Dedifferentiated amniotic fluid mesenchymal stem cell (primary cell): ENCODE measurements around the gene EID2.
A peak's percentile ranks its signal among the peaks of the same experiment; 100 is the strongest.

Experiments used
- DNase-seq: peaks from one replicate; pipeline ENCODE4 v3.0.0-alpha.2; 2016; ENCODE audit errors: extremely low spot score

EID2 gene

DNA sequence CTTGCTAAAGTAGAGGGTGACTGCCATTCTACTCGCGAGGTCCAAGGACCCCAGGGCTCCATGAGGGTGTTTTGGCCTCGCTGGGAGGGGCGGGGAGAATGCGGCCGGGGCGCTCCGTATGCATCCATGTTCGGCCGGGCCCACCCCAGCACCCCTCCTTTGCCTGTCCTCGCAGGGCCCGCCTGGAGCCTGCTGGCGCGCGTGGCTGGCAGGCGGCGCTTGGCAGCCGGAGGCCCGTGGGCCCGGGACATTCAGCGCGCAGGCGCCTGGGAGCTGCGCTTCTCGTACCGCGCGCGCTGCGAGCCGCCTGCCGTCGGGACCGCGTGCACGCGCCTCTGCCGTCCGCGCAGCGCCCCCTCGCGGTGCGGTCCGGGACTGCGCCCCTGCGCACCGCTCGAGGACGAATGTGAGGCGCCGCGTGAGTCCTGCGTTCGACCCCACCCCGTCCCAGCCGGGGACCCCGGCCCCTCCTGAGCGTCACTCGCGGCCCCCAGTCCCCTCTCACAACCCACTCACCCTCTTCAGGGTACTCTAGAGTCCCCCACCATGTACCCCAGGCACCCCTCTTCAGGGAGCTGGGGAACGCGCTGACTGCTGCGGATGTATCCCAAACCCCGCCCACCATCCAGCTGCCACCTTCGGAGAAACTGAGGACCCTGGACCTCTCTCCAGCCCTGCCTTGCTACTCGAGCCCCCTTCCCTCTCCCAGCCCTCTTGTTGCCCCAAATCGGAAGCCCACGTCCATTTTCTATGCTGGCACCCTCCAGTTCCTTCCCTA is 37.1 kb downstream of the EID2 start:
- DNase-seq, result peak; percentile 24

GRCh38 chr19:39501340-39501739 is 38.6 kb downstream of the EID2 start:
- DNase-seq, result no peak

GRCh38 chr19:39500543-39500942 is 39.4 kb downstream of the EID2 start:
- DNase-seq, result no peak

DNA sequence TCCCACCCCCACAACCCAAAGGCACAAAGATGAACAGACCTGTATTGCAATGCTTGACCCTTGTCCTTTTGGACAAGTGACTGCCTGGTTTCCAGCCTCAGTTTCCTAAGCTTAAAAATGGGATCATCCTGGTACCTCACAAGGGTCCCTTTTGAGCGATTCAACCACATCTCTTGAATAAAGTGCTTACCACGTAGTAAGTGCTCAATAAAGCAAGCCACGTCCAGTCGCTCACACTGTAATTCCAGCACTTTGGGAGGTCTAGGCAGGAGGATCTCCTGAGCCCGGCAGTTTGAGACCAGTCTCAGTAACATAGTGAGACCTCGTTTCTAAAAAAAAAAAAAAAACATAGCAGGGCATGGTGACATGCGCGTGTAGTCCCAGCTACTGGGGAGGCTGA is 40.0 kb downstream of the EID2 start:
- DNase-seq, result no peak

- DNase-seq, result no peak
Measured at GRCh38 chr19:39498798-39499642, 40.9 kb downstream of the EID2 start, which contains the start of gene DLL3. TSS of gene DLL3 (plus strand) at chr19:39498947. CDS start at chr19:39498975, 28 bp downstream.

DNA sequence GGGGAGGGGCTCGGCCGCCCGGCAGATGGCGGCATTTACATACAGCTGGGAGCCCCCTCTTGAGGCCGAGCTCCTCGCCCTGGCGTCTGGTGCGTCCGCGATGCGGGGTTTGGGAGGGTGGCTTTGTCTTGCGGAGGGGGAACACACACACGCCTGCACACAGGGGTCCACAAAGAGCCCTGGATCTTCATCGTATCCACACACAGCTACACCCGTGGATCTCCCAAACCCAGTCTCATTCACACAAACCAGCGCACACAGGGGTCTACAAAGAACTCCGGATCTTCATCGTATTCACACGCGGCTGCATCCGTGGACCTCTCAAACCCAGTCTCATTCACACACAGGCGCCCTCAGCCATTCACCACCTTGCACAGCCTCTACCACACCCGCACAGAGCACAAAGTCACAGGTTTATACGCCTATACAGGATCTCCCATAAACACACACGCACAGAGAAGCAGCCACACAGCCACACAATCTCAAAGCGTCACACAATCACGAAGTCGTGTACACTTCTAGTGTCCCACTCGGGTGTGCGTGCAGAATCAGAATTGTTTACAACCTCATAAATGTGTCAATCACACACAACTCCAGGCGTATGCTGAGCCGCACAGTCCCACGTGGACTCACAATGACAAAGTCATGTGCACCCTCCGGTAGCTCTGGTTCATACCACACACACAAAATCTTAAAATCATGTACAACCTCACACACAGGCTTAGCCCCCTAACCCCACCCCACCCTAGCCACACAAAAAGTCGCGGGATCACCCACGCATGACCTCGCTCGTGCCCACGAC is 41.8 kb downstream of the EID2 start:
- DNase-seq, result no peak

- DNase-seq, result no peak
Measured at GRCh38 chr19:39497701-39497995, 42.3 kb downstream of the EID2 start.

GRCh38 chr19:39496063-39496462 is 43.9 kb downstream of the EID2 start:
- DNase-seq, result no peak

DNA sequence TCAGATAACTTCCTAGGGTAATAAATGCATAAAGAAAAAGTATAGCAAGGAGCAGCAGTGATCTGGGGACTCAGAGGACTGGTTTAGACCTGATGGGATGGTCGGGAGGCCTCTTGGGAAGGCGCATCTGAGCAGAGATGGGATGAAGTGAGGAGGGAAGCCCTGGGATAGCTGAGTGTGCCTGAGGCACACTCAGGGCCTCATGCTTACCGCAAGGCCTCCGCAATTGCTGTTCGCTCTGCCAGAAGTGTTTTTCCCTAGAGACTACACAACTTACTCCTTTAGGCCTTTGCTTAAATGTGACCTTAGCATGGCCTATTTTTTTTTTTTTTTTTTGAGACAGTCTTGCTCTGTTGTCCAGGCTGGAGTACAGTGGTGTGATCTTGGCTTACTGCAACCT is 45.3 kb downstream of the EID2 start:
- DNase-seq, result no peak

GRCh38 chr19:39492788-39493187 is 47.2 kb downstream of the EID2 start:
- DNase-seq, result no peak

DNA sequence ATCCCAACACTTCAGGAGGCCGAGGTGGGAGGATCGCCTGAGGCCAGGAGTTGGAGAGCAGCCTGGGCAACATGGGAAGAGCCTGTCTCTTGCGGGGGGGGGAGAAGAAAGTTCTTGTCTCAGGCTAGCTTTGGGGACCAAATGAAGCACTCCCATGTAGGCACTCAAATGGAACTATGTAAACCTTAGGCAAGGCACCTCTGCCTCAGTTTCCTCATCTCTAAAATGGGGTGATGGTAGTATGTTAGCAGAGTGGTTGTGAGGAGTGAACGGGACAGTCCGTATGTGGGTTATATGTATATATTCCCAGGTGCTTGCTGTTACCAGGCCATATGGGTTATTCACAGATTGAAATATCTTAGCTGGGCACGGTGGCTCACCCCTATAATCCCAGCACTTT is 47.7 kb downstream of the EID2 start:
- DNase-seq, result no peak

GRCh38 chr19:39489756-39490155 is 50.2 kb downstream of the EID2 start:
- DNase-seq, result no peak
